GM19397 (cell line): ENCODE results near the gene SLC7A14.

Experiments
- ATAC-seq: cut with Tn5 transposase; IDR thresholded peaks from one replicate; pipeline ENCODE4 v1.9.1; 2021; ENCODE audit warnings: mild to moderate bottlenecking, moderate library complexity; ENCODE audit not compliant: unreplicated experiment

The SLC7A14 gene

GRCh38 chr3:170585937-170586310 lies at the start of gene SLC7A14:
Gene SLC7A14 (minus strand): TSS chr3:170586075. CDS start chr3:170526936, 59,139 bp downstream.
- no peak for ATAC-seq

GRCh38 chr3:170635385-170635735 lies 49.5 kb upstream of the SLC7A14 start:
- no peak for ATAC-seq

GRCh38 chr3:170634663-170635384 lies 48.9 kb upstream of the SLC7A14 start:
- ATAC-seq: peak; percentile 65

GRCh38 chr3:170633573-170633972 lies 47.7 kb upstream of the SLC7A14 start:
- no peak for ATAC-seq

- ATAC-seq: peak; percentile 78
Measured at GRCh38 chr3:170632780-170633179, 46.9 kb upstream of the SLC7A14 start.

GRCh38 chr3:170631755-170632488 lies 46.0 kb upstream of the SLC7A14 start:
- ATAC-seq: no peak

- no peak for ATAC-seq
Measured at GRCh38 chr3:170623524-170623923, 37.6 kb upstream of the SLC7A14 start.

- no peak for ATAC-seq
Measured at GRCh38 chr3:170622369-170623159, 36.7 kb upstream of the SLC7A14 start.

- ATAC-seq: no peak
Measured at GRCh38 chr3:170621256-170621655, 35.4 kb upstream of the SLC7A14 start.

- no peak for ATAC-seq
Measured at GRCh38 chr3:170614214-170614966, 28.5 kb upstream of the SLC7A14 start.

GRCh38 chr3:170611751-170612150 lies 25.9 kb upstream of the SLC7A14 start:
- no peak for ATAC-seq

GRCh38 chr3:170610321-170610884 lies 24.5 kb upstream of the SLC7A14 start:
- ATAC-seq: no peak

- no peak for ATAC-seq
Measured at GRCh38 chr3:170608475-170608874, 22.6 kb upstream of the SLC7A14 start.

- no peak for ATAC-seq
Measured at GRCh38 chr3:170606675-170607074, 20.8 kb upstream of the SLC7A14 start.

GRCh38 chr3:170605490-170605889 lies 19.6 kb upstream of the SLC7A14 start:
- no peak for ATAC-seq

GRCh38 chr3:170603770-170604510 lies 18.1 kb upstream of the SLC7A14 start:
- ATAC-seq: no peak

GRCh38 chr3:170602556-170602955 lies 16.7 kb upstream of the SLC7A14 start:
- no peak for ATAC-seq

GRCh38 chr3:170600005-170600624 lies 14.2 kb upstream of the SLC7A14 start:
- ATAC-seq: no peak

- no peak for ATAC-seq
Measured at GRCh38 chr3:170599091-170599490, 13.2 kb upstream of the SLC7A14 start.
